Esophagus muscularis mucosa (tissue), 4 donors: ENCODE data around the gene PNPLA3. TPM values are rescaled to one million over a fixed set of nuclear protein-coding genes. Genes with fewer than 3 reads are reported as not detected.

Experiments used
- DNase-seq: peaks from one replicate; pipeline ENCODE4 v3.0.0-alpha.2; 2017; ENCODE audit errors: extremely low spot score
- H3K27ac ChIP-seq, 4 donors: fragments of 200-600 bp; sonication (generic); replicated peaks in 1 of 4; 1 replicate in 3 of 4; 2 replicates in 1 of 4; pipeline ENCODE4 v1.5.1; 2016 to 2019; ENCODE audit warnings: mild to moderate bottlenecking in 1 of 4
- H3K27me3 ChIP-seq, 4 donors: fragments of 200-600 bp; sonication (generic); one replicate each; pipeline versions ENCODE4 v1.5.1 to v1.6.0; 2016 to 2019
- H3K36me3 ChIP-seq, 4 donors: fragments of 200-600 bp; sonication (generic); one replicate each; pipeline ENCODE4 v1.5.1; 2016 to 2019
- H3K4me1 ChIP-seq, 4 donors: fragments of 200-600 bp; sonication (generic); one replicate each; pipeline ENCODE4 v1.5.1; 2016 to 2019
- H3K4me3 ChIP-seq, 4 donors: fragments of 200-600 bp; sonication (generic); 1 replicate in 2 of 4; 2 replicates in 2 of 4; pipeline ENCODE4 v1.5.1; 2016 to 2019; ENCODE audit warnings: mild to moderate bottlenecking in 4 of 4, moderate library complexity in 1 of 4
- H3K9me3 ChIP-seq, 4 donors: fragments of 200-600 bp; sonication (generic); 1 replicate in 3 of 4; 2 replicates in 1 of 4; pipeline ENCODE4 v1.5.1; 2016 to 2019
- EP300 ChIP-seq: sonication (generic); formaldehyde crosslinking; IDR thresholded peaks from one replicate; pipeline ENCODE4 v1.6.1; 2017; ENCODE audit warnings: antibody characterized with exemption
- POLR2A ChIP-seq: fragments of 450-650 bp; IDR thresholded peaks from one replicate; pipeline ENCODE4 v1.6.1; 2017; ENCODE audit warnings: antibody characterized with exemption, moderate library complexity, mild to moderate bottlenecking, low read depth
- POLR2AphosphoS5 ChIP-seq, 2 donors: sonication (generic); formaldehyde crosslinking; IDR thresholded peaks; one replicate each; pipeline ENCODE4 v1.6.1; 2017; ENCODE audit warnings: antibody characterized with exemption in 2 of 2
- WGBS: methylation state at CpG from one replicate; pipeline ENCODE4 v1.1.5; 2018; 5-methylcytosine and 5-hydroxymethylcytosine counted together
- intact Hi-C: fragments of 100-400 bp; cut with DNase I; formaldehyde crosslinking; loops from one replicate; pipeline ENCODE4 v1.15.1; 2023
- total RNA-seq, 4 donors: library from RNA; depleted of rRNA; stranded (reverse); fragments of >200 nt; gene quantifications; one replicate each; pipeline versions ENCODE4 v1.1.0 to v1.2.1, GENCODE V29; 2016
- TF ChIP-seq, protein P1 (sequence below), 3 experiments: fragments of 200-600 bp in 2 of 3; fragments of 450-650 bp in 1 of 3; sonication (generic) in 2 of 3; IDR thresholded peaks; one replicate each; pipeline ENCODE4 v1.5.1; 2017 to 2019; ENCODE audit warnings: antibody characterized with exemption in 3 of 3, mild to moderate bottlenecking in 2 of 3, moderate library complexity in 1 of 3

Gene PNPLA3
- total RNA-seq, 4 donors from 2014 or later, result 0.39 TPM; not detected in 3

GRCh38 chr22:43893266-43893665 is 30.3 kb upstream of the PNPLA3 start:
- peaks cover 0 to 13% (median 13%) of the 10 kb centered on the region in 4 donors for H3K4me1 ChIP-seq
- DNase-seq, result no peak
- intact Hi-C loops, result no loop called here
- no peak for TF ChIP-seq POLR2A
- TF ChIP-seq, protein P1, sequence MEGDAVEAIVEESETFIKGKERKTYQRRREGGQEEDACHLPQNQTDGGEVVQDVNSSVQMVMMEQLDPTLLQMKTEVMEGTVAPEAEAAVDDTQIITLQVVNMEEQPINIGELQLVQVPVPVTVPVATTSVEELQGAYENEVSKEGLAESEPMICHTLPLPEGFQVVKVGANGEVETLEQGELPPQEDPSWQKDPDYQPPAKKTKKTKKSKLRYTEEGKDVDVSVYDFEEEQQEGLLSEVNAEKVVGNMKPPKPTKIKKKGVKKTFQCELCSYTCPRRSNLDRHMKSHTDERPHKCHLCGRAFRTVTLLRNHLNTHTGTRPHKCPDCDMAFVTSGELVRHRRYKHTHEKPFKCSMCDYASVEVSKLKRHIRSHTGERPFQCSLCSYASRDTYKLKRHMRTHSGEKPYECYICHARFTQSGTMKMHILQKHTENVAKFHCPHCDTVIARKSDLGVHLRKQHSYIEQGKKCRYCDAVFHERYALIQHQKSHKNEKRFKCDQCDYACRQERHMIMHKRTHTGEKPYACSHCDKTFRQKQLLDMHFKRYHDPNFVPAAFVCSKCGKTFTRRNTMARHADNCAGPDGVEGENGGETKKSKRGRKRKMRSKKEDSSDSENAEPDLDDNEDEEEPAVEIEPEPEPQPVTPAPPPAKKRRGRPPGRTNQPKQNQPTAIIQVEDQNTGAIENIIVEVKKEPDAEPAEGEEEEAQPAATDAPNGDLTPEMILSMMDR (IDR thresholded peaks at IDR 0.05), result no peak
- no peak for TF ChIP-seq EP300
- no peak for TF ChIP-seq POLR2AphosphoS5 (IDR thresholded peaks at IDR 0.05)
- no peaks in the 10 kb centered on the region for H3K36me3 ChIP-seq
- H3K27me3 ChIP-seq, result peaks cover 0 to 77% (median 26%) of the 10 kb centered on the region in 4 donors
- H3K9me3 ChIP-seq, result no peaks in the 10 kb centered on the region
- no peak overlapping the region for H3K27ac ChIP-seq
- no CpG with 5 or more reads among the region's 5 CpGs for WGBS
- no peak overlapping the region for H3K4me3 ChIP-seq

- Histone ChIP-seq H3K4me3 (no peak overlapping the region), H3K36me3 (no peaks in the 10 kb centered on the region), H3K27me3 (peaks cover 0 to 70% (median 25%) of the 10 kb centered on the region in 4 donors), H3K4me1 (peaks cover 0 to 13% (median 13%) of the 10 kb centered on the region in 4 donors), H3K9me3 (no peaks in the 10 kb centered on the region), H3K27ac (no peak overlapping the region)
- DNase-seq, result no peak
- no peak for TF ChIP-seq POLR2AphosphoS5 (IDR thresholded peaks at IDR 0.05)
- TF ChIP-seq, protein P1 (IDR thresholded peaks at IDR 0.05), result no peak
- TF ChIP-seq POLR2A, result no peak
- no peak for TF ChIP-seq EP300
- WGBS, result no CpG with 5 or more reads among the region's 5 CpGs
- intact Hi-C loops, result no loop called here
Observed at GRCh38 chr22:43894122-43894521, 29.5 kb upstream of the PNPLA3 start.

- H3K36me3 ChIP-seq, result no peaks in the 10 kb centered on the region
- TF ChIP-seq POLR2AphosphoS5 (IDR thresholded peaks at IDR 0.05) (no peak), POLR2A (no peak), EP300 (no peak)
- TF ChIP-seq, protein P1 (IDR thresholded peaks at IDR 0.05), result no peak
- H3K27me3 ChIP-seq, result peaks cover 0 to 55% (median 11%) of the 10 kb centered on the region in 4 donors
- WGBS, result 45% methylated on average over 9 of the region's 11 CpGs
- H3K9me3 ChIP-seq, result no peaks in the 10 kb centered on the region
- H3K4me3 ChIP-seq, result no peak overlapping the region
- no peak for DNase-seq
- intact Hi-C loops, result no loop called here
- H3K27ac ChIP-seq, result no peak overlapping the region
- peaks cover 0 to 10% (median 10%) of the 10 kb centered on the region in 4 donors for H3K4me1 ChIP-seq
Observed at GRCh38 chr22:43895986-43896645, 27.5 kb upstream of the PNPLA3 start.

DNA sequence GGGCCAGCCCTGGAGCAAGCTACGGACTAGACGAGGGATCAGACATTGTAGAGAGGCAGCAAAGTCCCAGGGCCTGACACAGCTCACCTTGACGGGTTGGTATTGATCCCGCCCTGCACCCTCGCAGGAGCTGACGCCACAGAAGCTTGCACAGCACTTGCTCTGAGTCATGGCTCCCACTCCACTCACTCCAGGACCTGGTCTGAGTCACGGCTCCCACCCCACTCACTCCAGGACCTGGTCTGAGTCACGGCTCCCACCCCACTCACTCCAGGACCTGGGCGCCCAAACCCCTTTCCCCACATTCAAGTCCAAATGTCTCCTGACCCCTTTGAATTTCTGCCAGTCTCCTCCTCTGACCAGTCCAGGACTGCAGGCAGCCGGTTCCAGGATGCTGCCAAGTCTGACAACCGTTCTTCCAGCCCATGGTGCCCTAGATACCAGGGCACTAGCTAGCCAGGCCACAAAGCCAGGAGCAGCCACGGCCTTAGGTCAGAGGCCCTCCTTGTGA is 25.8 kb upstream of the PNPLA3 start:
- Histone ChIP-seq H3K4me1 (no peaks in the 10 kb centered on the region), H3K36me3 (no peaks in the 10 kb centered on the region), H3K9me3 (no peaks in the 10 kb centered on the region), H3K27ac (no peak overlapping the region), H3K27me3 (peaks cover 0 to 50% (median 0%) of the 10 kb centered on the region in 4 donors), H3K4me3 (no peak overlapping the region)
- DNase-seq, result no peak
- TF ChIP-seq POLR2AphosphoS5 (IDR thresholded peaks at IDR 0.05) (no peak), POLR2A (no peak), EP300 (no peak)
- TF ChIP-seq, protein P1 (IDR thresholded peaks at IDR 0.05), result no peak
- 57% methylated on average over 11 of the region's 12 CpGs for WGBS
- intact Hi-C loops, result no loop called here
